Natural killer cell (primary cell): Measurements from ENCODE around the gene ARSG. TPM values are rescaled to one million over a fixed set of nuclear protein-coding genes. Genes with fewer than 3 reads are reported as not detected.
"Not testable (repeated sequence)": the region's sequence is repeated elsewhere in the genome, so short reads cannot be mapped to it uniquely, and the experiment has no call there.

Source experiments
- ATAC-seq, 3 donors: fragments of 150-1000 bp in 2 of 3; fragments of 200-7000 bp in 1 of 3; cut with Tn5 transposase; 1 replicate in 1 of 3; 2 replicates in 2 of 3; pipeline ENCODE4 v1.10.0; 2021; ENCODE audit warnings: mild to moderate bottlenecking in 2 of 3, moderate library complexity in 2 of 3
- DNase-seq, 2 donors: peaks; one replicate each; pipeline versions ENCODE4 v3.0.0 to v3.0.0-alpha.2; 2013 to 2021; ENCODE audit warnings: mixed read lengths in 1 of 2
- H3K27ac ChIP-seq: one replicate; pipeline ENCODE4 v1.5.1; 2013; ENCODE audit warnings: mild to moderate bottlenecking, low read length
- H3K27me3 ChIP-seq: one replicate; pipeline ENCODE4 v1.6.1; 2013; ENCODE audit warnings: low read length; ENCODE audit not compliant: control insufficient read depth, insufficient read depth
- H3K36me3 ChIP-seq: one replicate; pipeline ENCODE4 v1.6.1; 2013; ENCODE audit warnings: low read length; ENCODE audit not compliant: control insufficient read depth, insufficient read depth
- H3K4me1 ChIP-seq: one replicate; pipeline ENCODE4 v1.6.1; 2013; ENCODE audit warnings: low read length; ENCODE audit not compliant: control insufficient read depth, insufficient read depth
- H3K4me3 ChIP-seq: one replicate; pipeline ENCODE4 v1.5.1; 2013; ENCODE audit warnings: low read length
- H3K9me3 ChIP-seq: one replicate; pipeline ENCODE4 v1.6.1; 2013; ENCODE audit warnings: low read length; ENCODE audit not compliant: control insufficient read depth, insufficient read depth
- H3K27ac Mint-ChIP-seq, 2 donors: one replicate each; pipeline ENCODE4 v1.8.0; 2022; ENCODE audit warnings: mild to moderate bottlenecking in 2 of 2, mixed read lengths in 2 of 2, moderate library complexity in 1 of 2
- H3K27me3 Mint-ChIP-seq, 2 donors: one replicate each; pipeline ENCODE4 v1.8.0; 2022; ENCODE audit warnings: low read depth in 2 of 2, mixed read lengths in 2 of 2
- H3K36me3 Mint-ChIP-seq: one replicate; pipeline ENCODE4 v1.8.0; 2022; ENCODE audit warnings: mixed read lengths
- H3K4me1 Mint-ChIP-seq, 2 donors: one replicate each; pipeline ENCODE4 v1.8.0; 2022; ENCODE audit warnings: mixed read lengths in 2 of 2
- H3K4me3 Mint-ChIP-seq: one replicate; pipeline ENCODE4 v1.8.0; 2022; ENCODE audit warnings: mild to moderate bottlenecking, moderate library complexity, mixed read lengths
- H3K9me3 Mint-ChIP-seq, 2 donors: one replicate each; pipeline ENCODE4 v1.8.0; 2022; ENCODE audit warnings: mixed read lengths in 2 of 2
- WGBS: methylation state at CpG from one replicate; pipeline ENCODE4 v1.1.7; 2013; ENCODE audit warnings: missing lambda C conversion rate; ENCODE audit not compliant: insufficient coverage; 5-methylcytosine and 5-hydroxymethylcytosine counted together
- intact Hi-C: fragments of 100-400 bp; cut with micrococcal nuclease; formaldehyde crosslinking; loops from one replicate; pipeline ENCODE4 v1.14.2; 2022
- total RNA-seq, 4 donors: library from RNA; stranded (reverse); fragments of 120-200 nt in 1 of 4; gene quantifications; one replicate each; pipeline versions ENCODE4 v1.2.3 to v1.2.4, GENCODE V29; 2013 to 2022
- TF ChIP-seq, protein P1 (sequence below): fragments of 200-600 bp; IDR thresholded peaks from one replicate; pipeline ENCODE4 v1.8.0; 2022; ENCODE audit warnings: antibody characterized with exemption

The ARSG gene
- total RNA-seq, 3 donors from 2014 or later (not counting 1 experiment from before 2014, with no cell fraction given): 34.8 to 52.3 (median 39.3) TPM

DNA sequence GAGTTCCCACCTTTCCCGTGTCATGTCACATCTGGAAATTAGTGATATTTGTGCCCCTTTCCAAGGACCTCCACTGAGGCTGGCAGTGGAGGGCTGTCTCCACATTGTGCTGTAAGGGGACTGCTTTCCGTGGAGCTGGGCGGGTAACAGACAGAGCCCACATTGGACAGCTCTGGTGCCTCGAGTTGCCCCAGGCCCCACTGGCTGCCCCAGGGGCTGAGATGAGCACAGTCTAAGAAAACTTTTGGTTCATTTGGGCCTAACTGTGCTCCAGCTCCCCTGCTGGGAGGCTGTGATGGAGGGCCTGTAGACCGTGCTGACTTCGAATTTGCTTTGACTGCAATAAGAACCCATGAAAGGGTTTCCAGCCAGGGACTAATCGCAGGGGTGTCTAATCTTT, 38.0 kb downstream of the ARSG start:
- Histone ChIP-seq H3K36me3 (no peaks in the 10 kb centered on the region), H3K4me1 (peaks cover 4% of the 10 kb centered on the region), H3K27ac (no peak overlapping the region), H3K27me3 (no peaks in the 10 kb centered on the region), H3K4me3 (no peak overlapping the region), H3K9me3 (peaks cover 11% of the 10 kb centered on the region)
- DNase-seq (no peak), ATAC-seq (no peak)
- TF ChIP-seq, protein P1, sequence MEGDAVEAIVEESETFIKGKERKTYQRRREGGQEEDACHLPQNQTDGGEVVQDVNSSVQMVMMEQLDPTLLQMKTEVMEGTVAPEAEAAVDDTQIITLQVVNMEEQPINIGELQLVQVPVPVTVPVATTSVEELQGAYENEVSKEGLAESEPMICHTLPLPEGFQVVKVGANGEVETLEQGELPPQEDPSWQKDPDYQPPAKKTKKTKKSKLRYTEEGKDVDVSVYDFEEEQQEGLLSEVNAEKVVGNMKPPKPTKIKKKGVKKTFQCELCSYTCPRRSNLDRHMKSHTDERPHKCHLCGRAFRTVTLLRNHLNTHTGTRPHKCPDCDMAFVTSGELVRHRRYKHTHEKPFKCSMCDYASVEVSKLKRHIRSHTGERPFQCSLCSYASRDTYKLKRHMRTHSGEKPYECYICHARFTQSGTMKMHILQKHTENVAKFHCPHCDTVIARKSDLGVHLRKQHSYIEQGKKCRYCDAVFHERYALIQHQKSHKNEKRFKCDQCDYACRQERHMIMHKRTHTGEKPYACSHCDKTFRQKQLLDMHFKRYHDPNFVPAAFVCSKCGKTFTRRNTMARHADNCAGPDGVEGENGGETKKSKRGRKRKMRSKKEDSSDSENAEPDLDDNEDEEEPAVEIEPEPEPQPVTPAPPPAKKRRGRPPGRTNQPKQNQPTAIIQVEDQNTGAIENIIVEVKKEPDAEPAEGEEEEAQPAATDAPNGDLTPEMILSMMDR: no peak
- Mint-ChIP-seq H3K4me3 (no peak overlapping the region), H3K9me3 (peaks cover 2 to 7% of the 10 kb centered on the region in 2 donors), H3K36me3 (peaks cover 8% of the 10 kb centered on the region), H3K27ac (no peak overlapping the region), H3K27me3 (no peaks in the 10 kb centered on the region), H3K4me1 (peaks cover 37 to 41% of the 10 kb centered on the region in 2 donors)
- intact Hi-C loops: no loop called here
- WGBS: 93% methylated on average over 6 of the region's 7 CpGs

GRCh38 chr17:68331932-68332331, 40.6 kb downstream of the ARSG start:
- DNase-seq, H3K4me3 ChIP-seq, H3K27me3 Mint-ChIP-seq, H3K9me3 Mint-ChIP-seq, H3K36me3 ChIP-seq, H3K4me3 Mint-ChIP-seq, H3K27ac ChIP-seq, H3K27me3 ChIP-seq, intact Hi-C loops, ATAC-seq, H3K27ac Mint-ChIP-seq, H3K36me3 Mint-ChIP-seq, H3K4me1 ChIP-seq: not testable (repeated sequence)
- H3K4me1 Mint-ChIP-seq: peaks cover 18 to 22% of the 10 kb centered on the region in 2 donors
- H3K9me3 ChIP-seq: peaks cover 11% of the 10 kb centered on the region
- WGBS: 97% methylated on average over 12 of the region's 12 CpGs

GRCh38 chr17:68334393-68334792, 43.1 kb downstream of the ARSG start:
- WGBS: 100% methylated on average over 9 of the region's 9 CpGs
- no peak for DNase-seq
- ATAC-seq: no peak
- Mint-ChIP-seq H3K4me1 (peaks cover 0 to 7% of the 10 kb centered on the region in 2 donors), H3K27ac (no peak overlapping the region), H3K4me3 (no peak overlapping the region), H3K27me3 (no peaks in the 10 kb centered on the region), H3K9me3 (peaks cover 2 to 7% of the 10 kb centered on the region in 2 donors), H3K36me3 (peaks cover 8% of the 10 kb centered on the region)
- H3K9me3 ChIP-seq: peaks cover 11% of the 10 kb centered on the region
- H3K27me3 ChIP-seq: no peaks in the 10 kb centered on the region
- no peak overlapping the region for H3K27ac ChIP-seq
- TF ChIP-seq, protein P1: no peak
- no peaks in the 10 kb centered on the region for H3K36me3 ChIP-seq
- H3K4me3 ChIP-seq: no peak overlapping the region
- no peaks in the 10 kb centered on the region for H3K4me1 ChIP-seq
- intact Hi-C loops: no loop called here

- Mint-ChIP-seq H3K4me3 (no peak overlapping the region), H3K27ac (peak overlapping the region; percentile 12 to 80), H3K4me1 (peaks cover 31 to 53% of the 10 kb centered on the region in 2 donors), H3K27me3 (no peaks in the 10 kb centered on the region), H3K9me3 (no peaks in the 10 kb centered on the region), H3K36me3 (no peaks in the 10 kb centered on the region)
- Histone ChIP-seq H3K27me3 (no peaks in the 10 kb centered on the region), H3K9me3 (no peaks in the 10 kb centered on the region), H3K4me1 (peaks cover 36% of the 10 kb centered on the region), H3K36me3 (no peaks in the 10 kb centered on the region), H3K4me3 (no peak overlapping the region), H3K27ac (no peak overlapping the region)
- ATAC-seq (no peak), DNase-seq (no peak)
- intact Hi-C loops: no loop called here
- TF ChIP-seq, protein P1: no peak
- 84% methylated on average over 5 of the region's 5 CpGs for WGBS
Observed at GRCh38 chr17:68341482-68341881, 50.2 kb downstream of the ARSG start.
